Inflammatory macrophage treated with lipopolysaccharide for 1 hour (primary cell): ENCODE results near the gene NAP1L4.

Source experiments
- DNase-seq, 2 donors: peaks; one replicate each; pipeline ENCODE4 v3.0.0-alpha.2; 2020 to 2022

The NAP1L4 gene

GRCh38 chr11:2934021-2934550 lies 58.0 kb downstream of the NAP1L4 start:
- no peak for DNase-seq

- DNase-seq = peak; percentile 96 to 98
Observed at GRCh38 chr11:2933375-2934020, 58.6 kb downstream of the NAP1L4 start.

- peak; percentile 65 to 75 for DNase-seq
Observed at GRCh38 chr11:2932850-2933251, 59.3 kb downstream of the NAP1L4 start.

- DNase-seq = no peak
Observed at GRCh38 chr11:2931771-2932738, 60.1 kb downstream of the NAP1L4 start.

GRCh38 chr11:2931420-2931746 lies 60.7 kb downstream of the NAP1L4 start:
- no peak for DNase-seq

GRCh38 chr11:2930704-2931419 lies 61.3 kb downstream of the NAP1L4 start:
- DNase-seq = peak in 1 of 2 donors; percentile 20

- peak; percentile 54 to 66 for DNase-seq
Observed at GRCh38 chr11:2929950-2930703, 62.0 kb downstream of the NAP1L4 start.

- DNase-seq = peak; percentile 84 to 88
Observed at GRCh38 chr11:2929531-2929949, 62.6 kb downstream of the NAP1L4 start.

GRCh38 chr11:2928605-2929530 lies 63.3 kb downstream of the NAP1L4 start, which contains the start of gene PHLDA2:
Gene PHLDA2 (minus strand): TSS chr11:2929420. CDS start chr11:2929364, 56 bp downstream.
- DNase-seq = peak; percentile 59 to 72

GRCh38 chr11:2927851-2928604 lies 64.1 kb downstream of the NAP1L4 start:
- peak in 1 of 2 donors; percentile 12 for DNase-seq

- DNase-seq = no peak
Observed at GRCh38 chr11:2927121-2927800, 64.9 kb downstream of the NAP1L4 start.

- DNase-seq = no peak
Observed at GRCh38 chr11:2926611-2927051, 65.5 kb downstream of the NAP1L4 start.

GRCh38 chr11:2924821-2925675 lies 67.1 kb downstream of the NAP1L4 start:
- no peak for DNase-seq

- DNase-seq = no peak
Observed at GRCh38 chr11:2924381-2924780, 67.7 kb downstream of the NAP1L4 start.

GRCh38 chr11:2923446-2924375 lies 68.4 kb downstream of the NAP1L4 start:
- no peak for DNase-seq

- DNase-seq = no peak
Observed at GRCh38 chr11:2922655-2923054, 69.5 kb downstream of the NAP1L4 start.

GRCh38 chr11:2921742-2922493 lies 70.2 kb downstream of the NAP1L4 start:
- DNase-seq = no peak
